B cell (primary cell): ENCODE measurements around the gene AQP11.

Source experiments
- EZH2 ChIP-seq: IDR thresholded peaks from 2 replicates; pipeline ENCODE4 v1.6.1; 2012; ENCODE audit warnings: borderline replicate concordance, low read depth, mild to moderate bottlenecking, moderate library complexity, low read length; ENCODE audit not compliant: insufficient read depth, poor library complexity, severe bottlenecking
- TF ChIP-seq, protein P1 (sequence below): fragments of 200-600 bp; IDR thresholded peaks from one replicate; pipeline ENCODE4 v1.8.0; 2022; ENCODE audit warnings: antibody characterized with exemption, mild to moderate bottlenecking

DNA sequence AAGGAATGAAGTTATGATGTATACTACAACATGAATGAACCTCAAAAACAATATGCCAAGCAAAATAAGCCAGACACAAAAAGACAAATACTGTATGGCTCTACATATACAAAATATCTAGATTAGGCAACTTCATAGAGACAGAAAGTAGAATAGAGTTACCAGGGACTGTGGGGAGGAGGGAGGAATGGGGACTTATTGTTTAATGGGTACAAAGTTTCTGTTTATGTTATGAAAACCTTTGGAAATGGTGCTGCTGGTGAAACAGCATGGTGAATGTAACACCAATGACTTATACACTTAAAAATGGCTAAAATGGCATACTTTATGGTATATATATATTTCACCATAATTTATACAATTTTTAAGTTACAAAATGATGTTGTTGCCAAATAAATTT lies 4.1 kb downstream of the AQP11 start:
- TF ChIP-seq, protein P1, sequence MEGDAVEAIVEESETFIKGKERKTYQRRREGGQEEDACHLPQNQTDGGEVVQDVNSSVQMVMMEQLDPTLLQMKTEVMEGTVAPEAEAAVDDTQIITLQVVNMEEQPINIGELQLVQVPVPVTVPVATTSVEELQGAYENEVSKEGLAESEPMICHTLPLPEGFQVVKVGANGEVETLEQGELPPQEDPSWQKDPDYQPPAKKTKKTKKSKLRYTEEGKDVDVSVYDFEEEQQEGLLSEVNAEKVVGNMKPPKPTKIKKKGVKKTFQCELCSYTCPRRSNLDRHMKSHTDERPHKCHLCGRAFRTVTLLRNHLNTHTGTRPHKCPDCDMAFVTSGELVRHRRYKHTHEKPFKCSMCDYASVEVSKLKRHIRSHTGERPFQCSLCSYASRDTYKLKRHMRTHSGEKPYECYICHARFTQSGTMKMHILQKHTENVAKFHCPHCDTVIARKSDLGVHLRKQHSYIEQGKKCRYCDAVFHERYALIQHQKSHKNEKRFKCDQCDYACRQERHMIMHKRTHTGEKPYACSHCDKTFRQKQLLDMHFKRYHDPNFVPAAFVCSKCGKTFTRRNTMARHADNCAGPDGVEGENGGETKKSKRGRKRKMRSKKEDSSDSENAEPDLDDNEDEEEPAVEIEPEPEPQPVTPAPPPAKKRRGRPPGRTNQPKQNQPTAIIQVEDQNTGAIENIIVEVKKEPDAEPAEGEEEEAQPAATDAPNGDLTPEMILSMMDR: no peak
- TF ChIP-seq EZH2: no peak
